Measurements from ENCODE around the gene KRTAP12-3.

KRTAP12-3 gene

DNA sequence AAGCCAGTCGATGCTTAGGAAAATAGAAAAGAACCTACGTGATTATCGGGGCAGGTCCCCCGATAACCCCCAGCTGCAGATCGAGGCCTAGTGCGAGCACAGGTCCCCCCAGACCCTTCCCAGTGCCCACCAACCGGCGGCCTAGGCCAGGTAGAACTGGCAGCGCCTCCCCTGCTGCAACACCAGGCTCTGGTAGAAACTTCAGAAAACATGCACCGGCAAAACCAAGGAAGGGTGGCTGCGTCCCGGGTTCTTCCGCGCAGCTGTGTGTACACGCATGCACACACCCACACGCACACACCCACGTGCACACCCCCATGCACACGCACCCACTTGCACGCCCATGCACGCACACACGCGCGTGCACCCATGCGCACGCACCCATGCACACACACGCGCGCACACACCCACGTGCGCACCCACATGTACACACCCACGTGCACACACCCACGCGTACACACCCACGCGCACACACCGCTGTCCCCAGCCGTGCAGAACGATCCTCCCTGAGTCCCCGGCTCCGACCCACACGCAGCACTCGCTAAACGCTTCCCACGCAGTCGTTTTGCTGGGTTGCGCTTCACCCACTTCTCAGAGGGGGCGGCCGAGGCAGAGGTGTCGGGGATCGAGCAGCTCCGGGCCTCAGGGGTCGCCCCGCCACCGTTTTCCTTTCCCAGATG lies 48.4 kb downstream of the KRTAP12-3 start:
- DNase-seq, result no peak

DNA sequence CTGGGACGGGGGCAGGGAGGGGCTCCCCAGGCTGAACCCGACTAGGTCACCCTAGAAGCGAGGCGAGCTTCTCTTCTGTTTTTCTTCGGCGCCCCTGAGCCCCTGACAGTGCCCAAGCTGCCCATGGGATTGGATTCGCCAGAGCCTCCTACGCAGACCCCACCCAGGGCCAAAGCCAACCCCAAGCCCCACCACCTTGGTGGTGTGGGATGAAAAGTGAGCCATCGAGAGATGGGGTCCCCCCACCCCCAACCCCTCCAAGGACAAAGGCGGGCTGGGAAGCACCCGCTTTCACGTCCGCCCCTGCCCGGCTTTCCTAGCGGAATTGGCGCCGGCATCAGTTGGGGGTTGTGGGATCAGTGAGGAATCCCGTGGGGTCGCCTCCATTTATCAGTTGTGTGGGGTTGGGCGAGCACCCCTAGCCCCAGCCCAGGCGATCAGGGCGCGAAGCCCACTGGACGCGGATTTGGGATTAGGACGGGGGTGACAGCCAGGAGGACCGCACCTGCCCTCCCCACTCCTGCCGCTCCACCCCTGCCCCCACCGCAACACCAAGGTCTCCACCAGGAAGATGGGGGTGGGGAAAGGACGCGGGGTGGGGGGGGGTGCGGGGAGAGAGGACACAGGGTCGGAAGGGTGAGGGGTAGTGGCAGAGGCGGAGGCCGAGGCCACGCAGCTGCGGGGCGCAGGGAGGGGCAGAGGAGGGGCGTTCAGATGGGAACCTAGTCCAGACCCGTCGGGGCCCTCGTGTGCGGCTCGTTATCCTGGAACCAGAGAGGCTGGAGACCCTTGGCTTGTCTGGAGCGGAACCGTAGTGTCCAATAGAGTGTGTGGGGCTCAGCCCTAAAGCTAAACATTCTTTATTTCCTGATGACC lies 49.2 kb downstream of the KRTAP12-3 start:
- no peak for DNase-seq
